ENCODE data around the gene UTF1. TPM values are rescaled to one million over a fixed set of nuclear protein-coding genes. Genes with fewer than 3 reads are reported as not detected.

UTF1 gene
- total RNA-seq, 1 donor from 2014 or later: not detected

DNA sequence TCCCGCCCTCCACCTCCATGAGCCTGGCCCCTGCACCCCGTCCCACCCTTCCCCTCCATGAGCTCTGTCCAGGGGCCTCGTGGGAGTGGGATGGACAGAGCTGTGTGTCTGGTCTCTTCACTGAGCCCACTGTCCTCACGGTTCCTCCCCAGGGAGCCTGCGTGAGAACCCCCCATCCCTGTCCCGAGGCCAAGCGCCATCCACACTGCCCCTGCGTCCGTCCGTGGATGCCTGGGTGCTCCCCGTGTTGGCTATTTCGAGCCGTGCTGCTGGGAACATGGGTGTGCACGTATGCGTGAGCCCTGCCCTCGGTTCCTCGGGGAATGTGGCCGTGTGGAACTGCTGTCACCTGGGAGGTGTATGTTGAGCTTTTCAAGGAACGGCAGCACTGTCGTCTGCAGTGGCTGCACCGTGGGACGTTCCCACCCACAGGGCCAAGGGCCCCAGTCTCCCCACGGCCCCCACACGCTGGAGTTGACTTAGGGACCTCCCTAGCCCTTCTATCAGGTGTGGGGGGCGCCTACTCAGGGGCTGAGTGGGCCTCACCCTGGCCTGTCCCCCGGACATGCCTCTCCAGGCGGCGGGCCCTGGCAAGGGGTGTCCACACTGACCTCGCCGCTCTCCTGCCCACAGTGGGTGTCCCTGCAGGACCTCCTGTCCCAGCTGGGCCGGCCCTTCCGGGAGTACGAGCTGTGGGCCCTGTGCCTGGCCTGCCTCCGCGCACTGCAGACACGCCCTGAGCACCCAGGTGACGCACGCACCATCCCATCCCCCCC lies 41.9 kb upstream of the UTF1 start:
- Histone ChIP-seq H3K4me3 (no peak overlapping the region), H3K27ac (replicated peaks) (no peak overlapping the region), H3K27me3 (ENCODE audit: low read depth) (peaks cover 80% of the 10 kb centered on the region), H3K4me1 (no peaks in the 10 kb centered on the region), H3K36me3 (no peaks in the 10 kb centered on the region), H3K9me3 (replicated peaks) (peaks cover 15% of the 10 kb centered on the region)
- no peak for DNase-seq
- intact Hi-C loops (cut with micrococcal nuclease): no loop called here
- TF ChIP-seq, protein P1, sequence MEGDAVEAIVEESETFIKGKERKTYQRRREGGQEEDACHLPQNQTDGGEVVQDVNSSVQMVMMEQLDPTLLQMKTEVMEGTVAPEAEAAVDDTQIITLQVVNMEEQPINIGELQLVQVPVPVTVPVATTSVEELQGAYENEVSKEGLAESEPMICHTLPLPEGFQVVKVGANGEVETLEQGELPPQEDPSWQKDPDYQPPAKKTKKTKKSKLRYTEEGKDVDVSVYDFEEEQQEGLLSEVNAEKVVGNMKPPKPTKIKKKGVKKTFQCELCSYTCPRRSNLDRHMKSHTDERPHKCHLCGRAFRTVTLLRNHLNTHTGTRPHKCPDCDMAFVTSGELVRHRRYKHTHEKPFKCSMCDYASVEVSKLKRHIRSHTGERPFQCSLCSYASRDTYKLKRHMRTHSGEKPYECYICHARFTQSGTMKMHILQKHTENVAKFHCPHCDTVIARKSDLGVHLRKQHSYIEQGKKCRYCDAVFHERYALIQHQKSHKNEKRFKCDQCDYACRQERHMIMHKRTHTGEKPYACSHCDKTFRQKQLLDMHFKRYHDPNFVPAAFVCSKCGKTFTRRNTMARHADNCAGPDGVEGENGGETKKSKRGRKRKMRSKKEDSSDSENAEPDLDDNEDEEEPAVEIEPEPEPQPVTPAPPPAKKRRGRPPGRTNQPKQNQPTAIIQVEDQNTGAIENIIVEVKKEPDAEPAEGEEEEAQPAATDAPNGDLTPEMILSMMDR (IDR thresholded peaks at IDR 0.05; ENCODE audit: borderline replicate concordance): no peak

DNA sequence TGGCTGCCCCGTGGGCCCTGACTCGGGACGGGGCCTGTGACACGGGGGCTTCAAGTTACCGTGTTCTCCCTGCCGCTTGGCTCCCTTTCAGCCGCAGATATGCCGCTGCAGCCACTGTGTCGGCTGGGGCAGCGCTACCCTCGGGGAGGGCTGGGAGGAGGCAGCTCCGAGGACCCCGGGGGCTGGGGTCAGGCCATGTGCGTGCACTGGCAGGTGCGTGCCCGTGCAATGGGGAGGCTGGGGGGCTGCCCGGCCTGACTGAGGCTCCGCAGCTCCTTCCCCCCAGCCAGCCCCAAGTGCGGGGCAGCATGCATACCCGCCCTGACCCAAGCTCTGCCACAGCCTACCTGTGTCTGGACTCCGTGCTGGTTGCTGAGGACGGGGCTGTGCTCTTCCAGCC lies 40.8 kb upstream of the UTF1 start:
- DNase-seq: no peak
- H3K27me3 ChIP-seq (ENCODE audit: low read depth): peaks cover 75% of the 10 kb centered on the region
- intact Hi-C loops (cut with micrococcal nuclease): no loop called here

DNA sequence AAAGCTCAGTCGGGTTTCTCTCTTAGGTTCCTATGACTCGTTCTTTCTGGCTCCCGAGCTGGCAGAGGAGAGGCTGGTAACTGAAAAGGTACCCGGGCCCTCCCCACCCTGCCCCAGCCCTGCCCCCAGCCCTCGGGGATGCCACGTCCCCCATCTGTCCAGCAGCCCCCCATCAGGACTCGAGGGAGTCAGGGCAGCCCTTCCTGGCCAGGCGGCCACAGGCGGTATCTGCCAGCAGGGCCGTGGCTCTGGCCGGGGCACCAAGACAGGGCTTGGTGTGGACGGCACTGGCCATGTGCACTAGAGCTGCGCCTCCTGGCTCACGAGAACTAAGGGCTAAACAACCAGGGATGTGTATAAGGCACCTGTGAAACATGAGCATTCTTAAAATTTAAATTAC lies 40.3 kb upstream of the UTF1 start:
- no peaks in the 10 kb centered on the region for H3K36me3 ChIP-seq
- H3K4me3 ChIP-seq: no peak overlapping the region
- H3K9me3 ChIP-seq (replicated peaks): peaks cover 32% of the 10 kb centered on the region
- H3K4me1 ChIP-seq: no peaks in the 10 kb centered on the region
- intact Hi-C loops (cut with micrococcal nuclease): no loop called here
- H3K27me3 ChIP-seq (ENCODE audit: low read depth): peaks cover 74% of the 10 kb centered on the region
- no peak for DNase-seq
- TF ChIP-seq, protein P1 (IDR thresholded peaks at IDR 0.05; ENCODE audit: borderline replicate concordance): no peak
- H3K27ac ChIP-seq (replicated peaks): no peak overlapping the region

More for the DNA sequence above, 40.8 kb upstream of the UTF1 start:
- Histone ChIP-seq H3K27ac (replicated peaks) (no peak overlapping the region), H3K4me1 (no peaks in the 10 kb centered on the region), H3K9me3 (replicated peaks) (peaks cover 27% of the 10 kb centered on the region), H3K4me3 (no peak overlapping the region), H3K36me3 (no peaks in the 10 kb centered on the region)
- TF ChIP-seq, protein P1 (IDR thresholded peaks at IDR 0.05; ENCODE audit: borderline replicate concordance): no peak

DNA sequence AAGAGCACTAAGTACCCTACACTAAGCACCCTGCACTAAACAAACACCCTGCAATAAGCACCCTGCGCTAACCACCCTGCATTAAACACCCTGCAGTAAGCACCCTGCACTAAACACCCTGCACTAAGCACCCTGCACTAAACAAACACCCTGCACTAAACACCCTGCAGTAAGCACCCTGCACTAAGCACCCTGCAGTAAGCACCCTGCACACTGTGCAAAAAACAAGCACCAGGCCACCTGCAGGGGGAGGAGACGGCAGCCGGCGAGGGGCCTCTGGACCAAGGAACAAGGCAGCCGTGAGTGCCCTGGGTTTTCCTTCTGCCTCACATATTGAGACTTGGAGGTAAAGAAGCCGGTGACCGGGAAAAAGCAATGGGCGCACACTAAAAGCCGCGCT lies 39.8 kb upstream of the UTF1 start:
- TF ChIP-seq, protein P1 (IDR thresholded peaks at IDR 0.05; ENCODE audit: borderline replicate concordance): no peak
- H3K4me3 ChIP-seq: no peak overlapping the region
- peaks cover 34% of the 10 kb centered on the region for H3K9me3 ChIP-seq (replicated peaks)
- H3K27ac ChIP-seq (replicated peaks): no peak overlapping the region
- peaks cover 73% of the 10 kb centered on the region for H3K27me3 ChIP-seq (ENCODE audit: low read depth)
- no peaks in the 10 kb centered on the region for H3K36me3 ChIP-seq
- no peak for DNase-seq
- intact Hi-C loops (cut with micrococcal nuclease): no loop called here
- no peaks in the 10 kb centered on the region for H3K4me1 ChIP-seq

DNA sequence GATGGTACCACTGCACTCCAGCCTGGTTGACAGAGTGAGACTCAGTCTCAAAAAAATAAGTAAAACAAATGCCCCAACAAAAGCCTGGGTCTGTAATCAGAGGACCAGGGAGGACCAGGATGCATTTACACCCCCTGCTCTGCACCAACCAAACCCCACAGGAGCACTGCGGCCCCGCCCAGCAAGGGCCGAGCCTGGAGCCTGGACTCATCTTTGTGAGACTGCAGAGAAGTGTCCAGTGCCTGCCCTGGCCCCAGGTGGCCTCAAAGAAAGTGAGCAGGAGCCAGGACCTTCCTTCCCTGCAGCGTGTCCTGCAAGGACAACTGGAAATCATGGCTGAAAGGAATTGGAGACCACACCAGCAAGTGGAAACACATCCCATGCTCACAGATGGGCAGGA lies 38.4 kb upstream of the UTF1 start:
- DNase-seq: no peak
- Histone ChIP-seq H3K36me3 (no peaks in the 10 kb centered on the region), H3K27me3 (ENCODE audit: low read depth) (peaks cover 78% of the 10 kb centered on the region), H3K9me3 (replicated peaks) (peaks cover 34% of the 10 kb centered on the region), H3K27ac (replicated peaks) (no peak overlapping the region), H3K4me3 (no peak overlapping the region), H3K4me1 (no peaks in the 10 kb centered on the region)
- TF ChIP-seq, protein P1 (IDR thresholded peaks at IDR 0.05; ENCODE audit: borderline replicate concordance): no peak
- intact Hi-C loops (cut with micrococcal nuclease): no loop called here
